Measurements from ENCODE around the gene STMN1.

DNA sequence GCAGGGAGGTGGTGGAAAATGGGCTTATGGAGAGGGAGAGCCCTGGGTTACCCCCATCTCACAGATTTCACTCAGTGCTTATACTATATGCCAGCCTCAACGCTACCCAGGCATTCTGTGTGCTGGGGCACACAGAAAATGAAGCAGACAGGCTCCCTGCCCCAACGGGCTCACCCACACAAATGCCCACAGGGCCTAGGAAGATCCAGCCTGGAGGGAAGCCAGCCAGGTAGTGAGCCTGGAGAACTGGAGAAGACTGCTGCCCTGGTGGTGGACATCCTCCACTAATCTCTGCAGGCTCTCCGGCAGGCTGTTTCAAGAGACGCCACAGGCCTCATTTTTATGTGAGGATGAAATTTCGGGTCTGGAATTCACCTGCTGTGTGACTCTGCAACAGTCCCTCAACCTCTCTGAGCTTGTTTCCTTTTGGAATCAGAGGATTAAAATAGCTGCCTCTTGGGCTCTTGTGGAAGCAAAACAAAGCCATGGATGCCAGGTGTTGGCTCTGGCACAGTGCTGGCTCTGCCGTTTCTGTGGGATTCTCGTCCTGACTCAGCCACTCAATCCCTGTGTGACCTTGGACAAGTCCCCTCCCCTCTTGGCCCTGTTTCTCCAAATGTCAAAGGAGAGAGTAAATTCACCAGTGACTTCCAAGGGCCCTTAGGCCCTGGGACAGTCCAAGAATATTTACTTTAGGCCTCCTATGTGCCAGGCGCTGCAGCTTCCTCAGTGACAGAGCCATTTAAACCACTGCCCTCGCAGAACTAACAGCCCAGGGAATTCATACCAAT lies 34.3 kb downstream of the STMN1 start:
- no peak for TF ChIP-seq EZH2 (optimal IDR thresholded peaks at IDR 0.05; ENCODE audit: low read depth, low read length)
- TF ChIP-seq CTCF (IDR thresholded peaks at IDR 0.05; ENCODE audit: low read length), result no peak

All from MM.1S (cell line).